ENCODE data around the gene SRSF8. TPM values are rescaled to one million over a fixed set of nuclear protein-coding genes. Genes with fewer than 3 reads are reported as not detected.

The SRSF8 gene
- total RNA-seq, 1 experiment from 2014 or later: 25.1 TPM

DNA sequence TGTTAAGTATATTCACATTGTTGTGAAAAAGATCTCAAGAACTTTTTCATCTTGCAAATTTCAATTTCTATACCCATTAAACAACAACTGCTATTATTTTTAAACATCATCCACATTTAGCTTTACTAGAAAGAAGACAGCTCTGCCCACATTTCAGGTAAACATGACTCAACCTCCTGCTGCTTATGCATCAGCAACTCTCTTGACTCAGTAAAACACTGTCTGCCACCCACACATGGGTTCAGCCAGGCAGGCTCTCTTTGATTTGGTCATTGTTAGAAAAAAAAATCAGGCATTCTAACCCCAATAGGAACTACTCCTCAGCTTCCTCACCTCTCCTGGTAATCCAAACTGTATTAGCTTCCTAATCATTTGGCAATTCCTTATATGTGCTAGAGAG is 17.8 kb downstream of the SRSF8 start:
- no peak overlapping the region for H3K4ac ChIP-seq (ENCODE audit: low read depth, low read length)
- no peaks in the 10 kb centered on the region for H3K79me1 ChIP-seq (ENCODE audit: insufficient read depth, low read depth, low read length, poor library complexity, severe bottlenecking)
- no peak overlapping the region for H3K18ac ChIP-seq (ENCODE audit: insufficient read length, low read depth, low read length)
- H3K27ac Mint-ChIP-seq: no peak overlapping the region
- H3K4me1 Mint-ChIP-seq: peaks cover 13 to 16% of the 10 kb centered on the region in 2 experiments
- peaks cover 3% of the 10 kb centered on the region; the same call in 1 of the 2 replicates for H3K4me1 ChIP-seq (ENCODE audit: insufficient read depth, low read length)
- H4K8ac ChIP-seq (replicated peaks; ENCODE audit: insufficient read length, low read depth, low read length): no peak overlapping the region
- H3K27me3 Mint-ChIP-seq (ENCODE audit: low read depth): peaks cover 43% of the 10 kb centered on the region
- no peak overlapping the region for H2AFZ ChIP-seq (ENCODE audit: low read length)
- TF ChIP-seq CTCF (conservative IDR thresholded peaks at IDR 0.05): no peak
- H3K27me3 ChIP-seq (ENCODE audit: insufficient read depth, low read length): no peaks in the 10 kb centered on the region; the same call in 1 of the 2 replicates
- no peak overlapping the region for H3K14ac ChIP-seq (ENCODE audit: insufficient read depth, low read length)
- no peak overlapping the region for H3K23ac ChIP-seq (ENCODE audit: insufficient read length, low read depth, low read length)
- H2BK12ac ChIP-seq (ENCODE audit: insufficient read length, low read depth, low read length): no peak overlapping the region
- no peak overlapping the region for H3K4me2 ChIP-seq (ENCODE audit: insufficient read depth, insufficient read length, low read length)
- peaks cover 4% of the 10 kb centered on the region for H3K23me2 ChIP-seq (ENCODE audit: insufficient read length, low read depth, low read length, poor library complexity, severe bottlenecking)
- no peaks in the 10 kb centered on the region for H3K9me3 Mint-ChIP-seq
- H3K56ac ChIP-seq (ENCODE audit: insufficient read length, low read depth, low read length): no peak overlapping the region
- DNase-seq: no peak
- no peaks in the 10 kb centered on the region for H4K20me1 ChIP-seq (ENCODE audit: control insufficient read depth, insufficient read depth, insufficient read length)
- H2BK120ac ChIP-seq (ENCODE audit: low read depth, low read length, poor library complexity, severe bottlenecking): no peak overlapping the region
- H3K9ac ChIP-seq (ENCODE audit: extremely low read depth, insufficient read length, low read length): no peak overlapping the region
- H2BK15ac ChIP-seq (ENCODE audit: low read depth, low read length): no peak overlapping the region
- no peaks in the 10 kb centered on the region for H3K36me3 Mint-ChIP-seq (ENCODE audit: insufficient read depth in 1 of 3, low read depth in 3 of 3)
- H4K91ac ChIP-seq (ENCODE audit: insufficient read length, low read depth, low read length): no peak overlapping the region
- H3T11ph ChIP-seq (ENCODE audit: low read length): no peak overlapping the region
- H2BK5ac ChIP-seq (ENCODE audit: insufficient read length, low read length): no peak overlapping the region
- no peak overlapping the region for H4K5ac ChIP-seq (ENCODE audit: insufficient read length, low read depth, low read length)
- H2AK5ac ChIP-seq (ENCODE audit: insufficient read length, low read length): no peak overlapping the region
- H2BK20ac ChIP-seq (ENCODE audit: low read depth, low read length, poor library complexity, severe bottlenecking): no peak overlapping the region
- no peak overlapping the region for H3K4me3 Mint-ChIP-seq
- H3K27ac ChIP-seq (ENCODE audit: insufficient read length, low read depth, low read length): no peak overlapping the region
- H3K9me3 ChIP-seq (ENCODE audit: control insufficient read depth, low read depth, low read length): no peaks in the 10 kb centered on the region
- no peaks in the 10 kb centered on the region for H3K79me2 ChIP-seq (ENCODE audit: insufficient read depth, low read length)
